Retinal pigment epithelial cell (primary cell): ENCODE data around the gene SH3BGRL3.
"Not testable (repeated sequence)": the region's sequence is repeated elsewhere in the genome, so short reads cannot be mapped to it uniquely, and the experiment has no call there.

Experiments
- DNase-seq: peaks from one replicate; pipeline ENCODE4 v3.0.0-alpha.2; 2010; ENCODE audit warnings: low read depth
- H3K4me3 ChIP-seq: 2 replicates; pipeline ENCODE4 v1.5.1; 2011; ENCODE audit warnings: mild to moderate bottlenecking, low read length, control low read depth, moderate library complexity
- TF ChIP-seq, protein P1 (sequence below): conservative IDR thresholded peaks from 2 replicates; pipeline ENCODE4 v1.5.1; 2011; ENCODE audit warnings: low read depth, low read length, control low read depth, inconsistent platforms

The SH3BGRL3 gene

GRCh38 chr1:26297791-26298124, 17.9 kb downstream of the SH3BGRL3 start:
- no peak for DNase-seq
- H3K4me3 ChIP-seq: no peak overlapping the region
- TF ChIP-seq, protein P1, sequence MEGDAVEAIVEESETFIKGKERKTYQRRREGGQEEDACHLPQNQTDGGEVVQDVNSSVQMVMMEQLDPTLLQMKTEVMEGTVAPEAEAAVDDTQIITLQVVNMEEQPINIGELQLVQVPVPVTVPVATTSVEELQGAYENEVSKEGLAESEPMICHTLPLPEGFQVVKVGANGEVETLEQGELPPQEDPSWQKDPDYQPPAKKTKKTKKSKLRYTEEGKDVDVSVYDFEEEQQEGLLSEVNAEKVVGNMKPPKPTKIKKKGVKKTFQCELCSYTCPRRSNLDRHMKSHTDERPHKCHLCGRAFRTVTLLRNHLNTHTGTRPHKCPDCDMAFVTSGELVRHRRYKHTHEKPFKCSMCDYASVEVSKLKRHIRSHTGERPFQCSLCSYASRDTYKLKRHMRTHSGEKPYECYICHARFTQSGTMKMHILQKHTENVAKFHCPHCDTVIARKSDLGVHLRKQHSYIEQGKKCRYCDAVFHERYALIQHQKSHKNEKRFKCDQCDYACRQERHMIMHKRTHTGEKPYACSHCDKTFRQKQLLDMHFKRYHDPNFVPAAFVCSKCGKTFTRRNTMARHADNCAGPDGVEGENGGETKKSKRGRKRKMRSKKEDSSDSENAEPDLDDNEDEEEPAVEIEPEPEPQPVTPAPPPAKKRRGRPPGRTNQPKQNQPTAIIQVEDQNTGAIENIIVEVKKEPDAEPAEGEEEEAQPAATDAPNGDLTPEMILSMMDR: no peak

GRCh38 chr1:26300578-26301275, 20.8 kb downstream of the SH3BGRL3 start:
- no peak for DNase-seq
- H3K4me3 ChIP-seq: no peak overlapping the region
- TF ChIP-seq, protein P1: no peak

- DNase-seq: no peak
- no peak overlapping the region for H3K4me3 ChIP-seq
- TF ChIP-seq, protein P1: no peak
Measured at GRCh38 chr1:26302733-26303405, 23.0 kb downstream of the SH3BGRL3 start.

- TF ChIP-seq, protein P1: no peak
- peak overlapping the region; percentile 97 for H3K4me3 ChIP-seq
- DNase-seq: no peak
Measured at GRCh38 chr1:26305667-26306289, 25.9 kb downstream of the SH3BGRL3 start.

DNA sequence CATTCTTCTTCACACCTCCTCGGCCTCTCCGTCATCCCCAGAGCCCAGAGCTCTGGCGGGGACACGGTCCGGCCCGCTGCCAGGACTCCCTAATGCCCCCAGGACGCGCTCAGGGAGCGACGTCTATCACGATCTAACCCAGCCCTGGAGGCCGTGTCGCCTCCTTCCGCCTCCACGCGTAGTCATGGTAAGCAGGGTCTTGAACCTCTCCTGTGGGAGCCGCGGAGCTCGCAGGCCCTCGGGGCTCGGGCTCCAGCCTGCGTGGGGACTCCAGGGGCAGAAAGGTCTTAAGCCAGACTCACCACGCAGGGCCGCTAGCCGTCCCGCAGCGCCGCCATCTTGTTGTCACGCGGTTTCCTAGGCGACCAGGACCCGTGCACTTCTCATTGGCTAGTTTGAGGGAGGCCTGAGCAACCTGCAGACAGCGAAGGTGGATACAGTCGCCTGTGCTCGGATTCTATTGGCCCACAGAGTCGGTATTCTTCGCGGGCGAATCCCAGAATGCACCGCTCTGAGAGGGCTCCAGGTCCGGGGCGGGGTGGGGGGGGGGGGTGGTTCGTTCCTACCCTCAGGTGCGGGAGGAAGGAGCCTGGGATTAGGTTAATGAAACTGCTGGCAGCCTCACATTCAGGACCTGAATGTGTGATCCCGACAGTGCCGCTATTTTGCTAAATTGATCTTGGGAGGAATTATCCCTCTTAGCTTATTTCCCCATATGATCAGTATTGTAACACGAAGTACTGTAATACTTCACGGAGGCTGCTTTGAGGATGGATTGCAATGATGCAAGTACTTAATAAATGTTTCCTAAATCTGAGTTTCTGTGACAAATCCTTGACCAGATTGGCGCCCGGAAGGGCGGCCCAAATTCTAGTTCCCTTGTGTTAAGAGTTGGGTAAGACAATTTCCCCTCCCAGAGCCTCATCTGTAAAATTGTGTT, 26.7 kb downstream of the SH3BGRL3 start, which contains the start of gene UBXN11:
Gene UBXN11, minus strand, starts transcription at position 347 of the 940 bp plus-strand sequence. CDS start 3,753 bp downstream, outside the sequence.
- TF ChIP-seq, protein P1: no peak
- peak within 1 kb of the TSS; percentile 97 for H3K4me3 ChIP-seq
- DNase-seq: peak; percentile 87

GRCh38 chr1:26307363-26307781, 27.5 kb downstream of the SH3BGRL3 start:
- DNase-seq: no peak
- TF ChIP-seq, protein P1: no peak
- H3K4me3 ChIP-seq: peak overlapping the region; percentile 97

- not testable (repeated sequence) for DNase-seq
Measured at GRCh38 chr1:26307966-26308899, 28.3 kb downstream of the SH3BGRL3 start.

More at GRCh38 chr1:26307966-26308899, 28.3 kb downstream of the SH3BGRL3 start:
- H3K4me3 ChIP-seq: not testable (repeated sequence)
